Measurements from ENCODE around the gene KCNC1.

Gene KCNC1

GRCh38 chr11:17803754-17804334 lies 69.3 kb downstream of the KCNC1 start:
- no peak for DNase-seq (ENCODE audit: extremely low spot score)
- ChIA-PET POLR2A (no interaction called here), CTCF (no interaction called here)
- TF ChIP-seq CTCF (IDR thresholded peaks at IDR 0.05; ENCODE audit: control extremely low read depth, extremely low read depth, low read depth, missing control alignments) = no peak

- ChIA-PET CTCF (interaction anchor here (0.9 kb wide), 1 partner anchor 20 kb away, joined by 3 read pairs; no protein-coding TSS in a partner anchor), POLR2A (no interaction called here)
- TF ChIP-seq CTCF (IDR thresholded peaks at IDR 0.05; ENCODE audit: control extremely low read depth, extremely low read depth, low read depth, missing control alignments) = no peak
- DNase-seq (ENCODE audit: extremely low spot score) = no peak
Observed at GRCh38 chr11:17805043-17805442, 70.5 kb downstream of the KCNC1 start.

- POLR2A ChIA-PET = no interaction called here
- TF ChIP-seq CTCF (IDR thresholded peaks at IDR 0.05; ENCODE audit: control extremely low read depth, extremely low read depth, low read depth, missing control alignments) = no peak
- CTCF ChIA-PET = interaction anchor here (0.9 to 1.0 kb wide), 2 partner anchors 19 to 32 kb away, joined by 3 read pairs; no protein-coding TSS in a partner anchor
- DNase-seq (ENCODE audit: extremely low spot score) = no peak
Observed at GRCh38 chr11:17805873-17806272, 71.3 kb downstream of the KCNC1 start.

- DNase-seq (ENCODE audit: extremely low spot score) = no peak
- TF ChIP-seq CTCF (IDR thresholded peaks at IDR 0.05; ENCODE audit: control extremely low read depth, extremely low read depth, low read depth, missing control alignments) = no peak
- POLR2A ChIA-PET = no interaction called here
- CTCF ChIA-PET = interaction anchor here (0.9 kb wide), 1 partner anchor 76 kb away, joined by 3 read pairs; no protein-coding TSS in a partner anchor
Observed at GRCh38 chr11:17807034-17807433, 72.5 kb downstream of the KCNC1 start.

GRCh38 chr11:17810041-17810440 lies 75.5 kb downstream of the KCNC1 start:
- DNase-seq (ENCODE audit: extremely low spot score) = no peak
- TF ChIP-seq CTCF (IDR thresholded peaks at IDR 0.05; ENCODE audit: control extremely low read depth, extremely low read depth, low read depth, missing control alignments) = no peak
- POLR2A ChIA-PET = no interaction called here
- CTCF ChIA-PET = no interaction called here

GRCh38 chr11:17810746-17811145 lies 76.2 kb downstream of the KCNC1 start:
- CTCF ChIA-PET = interaction anchor here (1.2 kb wide), 1 partner anchor 168 kb away, joined by 3 read pairs; no protein-coding TSS in a partner anchor
- no peak for TF ChIP-seq CTCF (IDR thresholded peaks at IDR 0.05; ENCODE audit: control extremely low read depth, extremely low read depth, low read depth, missing control alignments)
- DNase-seq (ENCODE audit: extremely low spot score) = no peak

More at GRCh38 chr11:17810746-17811145, 76.2 kb downstream of the KCNC1 start:
- POLR2A ChIA-PET = no interaction called here
